Loucy (cell line): ENCODE measurements around the gene GALNT7.

ENCODE experiments used
- H2AFZ ChIP-seq: fragments of 200-600 bp; sonication (generic); 2 replicates; pipeline ENCODE4 v1.6.0; 2016; ENCODE audit warnings: antibody characterized with exemption, mild to moderate bottlenecking, low read length, moderate library complexity
- H3F3A ChIP-seq: fragments of 200-600 bp; 2 replicates; pipeline ENCODE4 v1.6.0; 2016; ENCODE audit warnings: antibody characterized with exemption, low read depth, mild to moderate bottlenecking
- H3K27me3 ChIP-seq: fragments of 200-600 bp; sonication (generic); 2 replicates; pipeline ENCODE4 v1.6.1; 2014; ENCODE audit warnings: low read length, mild to moderate bottlenecking; ENCODE audit not compliant: insufficient read depth, poor library complexity, severe bottlenecking
- H3K36me3 ChIP-seq: fragments of 200-600 bp; sonication (generic); 2 replicates; pipeline ENCODE4 v1.6.1; 2016; ENCODE audit warnings: low read length; ENCODE audit not compliant: insufficient read depth
- H3K4me1 ChIP-seq: fragments of 200-600 bp; sonication (generic); 2 replicates; pipeline ENCODE4 v1.5.1; 2014; ENCODE audit warnings: low read length, mild to moderate bottlenecking; ENCODE audit not compliant: insufficient read depth, poor library complexity, severe bottlenecking
- H3K4me2 ChIP-seq: fragments of 200-600 bp; sonication (generic); 2 replicates; pipeline ENCODE4 v1.6.0; 2014; ENCODE audit warnings: antibody characterized with exemption, low read length, low read depth, mild to moderate bottlenecking; ENCODE audit not compliant: poor library complexity, severe bottlenecking
- H3K4me3 ChIP-seq: fragments of 200-600 bp; sonication (generic); 2 replicates; pipeline ENCODE4 v1.5.1; 2014; ENCODE audit warnings: low read length, mild to moderate bottlenecking, mixed read lengths; ENCODE audit not compliant: poor library complexity, severe bottlenecking
- H3K79me2 ChIP-seq: fragments of 200-600 bp; sonication (generic); 2 replicates; pipeline ENCODE4 v1.6.1; 2014; ENCODE audit warnings: low read length; ENCODE audit not compliant: insufficient read depth
- H3K9ac ChIP-seq: fragments of 200-600 bp; sonication (generic); 2 replicates; pipeline ENCODE4 v1.6.0; 2014; ENCODE audit warnings: mild to moderate bottlenecking, low read depth, low read length, moderate library complexity; ENCODE audit not compliant: poor library complexity, severe bottlenecking
- H3K9me2 ChIP-seq: fragments of 200-600 bp; sonication (generic); replicated peaks from 2 replicates; pipeline ENCODE4 v1.6.1; 2016; ENCODE audit warnings: low read depth, low read length, mixed read lengths
- H3K9me3 ChIP-seq: fragments of 200-600 bp; sonication (generic); 2 replicates; pipeline ENCODE4 v1.6.1; 2014; ENCODE audit warnings: mild to moderate bottlenecking, antibody characterized with exemption, low read length, low read depth; ENCODE audit not compliant: insufficient read depth
- H4K20me1 ChIP-seq: fragments of 200-600 bp; sonication (generic); 2 replicates; pipeline ENCODE4 v1.6.0; 2014; ENCODE audit warnings: antibody characterized with exemption, low read length, mild to moderate bottlenecking; ENCODE audit not compliant: insufficient read depth, poor library complexity, severe bottlenecking
- CTCF ChIP-seq: fragments of 200-600 bp; sonication (generic); conservative IDR thresholded peaks from 2 replicates; pipeline ENCODE4 v1.5.1; 2014; ENCODE audit warnings: mild to moderate bottlenecking, antibody characterized with exemption, low read length
- EZH2phosphoT487 ChIP-seq: fragments of 200-600 bp; IDR thresholded peaks from 2 replicates; pipeline ENCODE4 v1.6.1; 2018; ENCODE audit warnings: antibody characterized with exemption, mild to moderate bottlenecking, moderate library complexity, borderline replicate concordance

The GALNT7 gene

GRCh38 chr4:173317004-173317403, 148.4 kb downstream of the GALNT7 start:
- no peaks in the 10 kb centered on the region for H3K79me2 ChIP-seq
- H3K4me1 ChIP-seq, result no peaks in the 10 kb centered on the region
- H2AFZ ChIP-seq, result no peak overlapping the region
- H3K9ac ChIP-seq, result no peak overlapping the region
- H3K9me3 ChIP-seq, result no peaks in the 10 kb centered on the region
- no peak for TF ChIP-seq EZH2phosphoT487
- TF ChIP-seq CTCF, result peak; percentile 55
- no peaks in the 10 kb centered on the region for H3F3A ChIP-seq
- no peak overlapping the region for H3K4me2 ChIP-seq
- peaks cover 3% of the 10 kb centered on the region for H4K20me1 ChIP-seq
- H3K4me3 ChIP-seq, result no peak overlapping the region
- no peaks in the 10 kb centered on the region for H3K27me3 ChIP-seq
- H3K36me3 ChIP-seq, result peaks cover 85% of the 10 kb centered on the region
- H3K9me2 ChIP-seq, result no peaks in the 10 kb centered on the region

- H3K9me2 ChIP-seq, result no peaks in the 10 kb centered on the region
- H4K20me1 ChIP-seq, result peaks cover 3% of the 10 kb centered on the region
- no peak overlapping the region for H2AFZ ChIP-seq
- no peak overlapping the region for H3K9ac ChIP-seq
- no peak overlapping the region for H3K4me2 ChIP-seq
- H3K79me2 ChIP-seq, result no peaks in the 10 kb centered on the region
- no peak overlapping the region for H3K4me3 ChIP-seq
- no peaks in the 10 kb centered on the region; the same call in 1 of the 2 replicates for H3F3A ChIP-seq
- no peaks in the 10 kb centered on the region for H3K9me3 ChIP-seq
- no peaks in the 10 kb centered on the region for H3K4me1 ChIP-seq
- H3K36me3 ChIP-seq, result peaks cover 88% of the 10 kb centered on the region
- H3K27me3 ChIP-seq, result no peaks in the 10 kb centered on the region
- TF ChIP-seq EZH2phosphoT487 (no peak), CTCF (no peak)
Observed at GRCh38 chr4:173318240-173318639, 149.6 kb downstream of the GALNT7 start.

GRCh38 chr4:173318648-173319211, 150.1 kb downstream of the GALNT7 start:
- peaks cover 3% of the 10 kb centered on the region for H4K20me1 ChIP-seq
- no peak overlapping the region for H2AFZ ChIP-seq
- H3K4me1 ChIP-seq, result no peaks in the 10 kb centered on the region
- no peak overlapping the region for H3K9ac ChIP-seq
- no peaks in the 10 kb centered on the region; the same call in 1 of the 2 replicates for H3F3A ChIP-seq
- no peaks in the 10 kb centered on the region for H3K27me3 ChIP-seq
- no peak overlapping the region for H3K4me2 ChIP-seq
- H3K9me3 ChIP-seq, result no peaks in the 10 kb centered on the region
- peaks cover 88% of the 10 kb centered on the region for H3K36me3 ChIP-seq
- no peaks in the 10 kb centered on the region for H3K79me2 ChIP-seq
- TF ChIP-seq EZH2phosphoT487, result no peak
- TF ChIP-seq CTCF, result 0 out of 2 replicates have a peak, but pooled peaks have one; percentile 23
- no peak overlapping the region for H3K4me3 ChIP-seq
- no peaks in the 10 kb centered on the region for H3K9me2 ChIP-seq
